GM15510 (cell line): Measurements from ENCODE around the gene MTA3.
A peak's percentile ranks its signal among the peaks of the same experiment; 100 is the strongest.

Experiments
- POLR2A ChIP-seq: IDR thresholded peaks from 3 replicates; pipeline ENCODE4 v1.6.1; 2011; ENCODE audit warnings: borderline replicate concordance; ENCODE audit not compliant: insufficient read length; ENCODE audit errors: extremely low read depth

Gene MTA3

GRCh38 chr2:42558827-42559226 lies 9.6 kb upstream of the MTA3 start:
- no peak for TF ChIP-seq POLR2A

- no peak for TF ChIP-seq POLR2A
Observed at GRCh38 chr2:42560899-42561298, 7.5 kb upstream of the MTA3 start.

- TF ChIP-seq POLR2A, result no peak
Observed at GRCh38 chr2:42562474-42563144, 5.8 kb upstream of the MTA3 start.

- no peak for TF ChIP-seq POLR2A
Observed at GRCh38 chr2:42566025-42566424, 2.4 kb upstream of the MTA3 start.

GRCh38 chr2:42566837-42567321 lies 1.6 kb upstream of the MTA3 start:
- no peak for TF ChIP-seq POLR2A

- TF ChIP-seq POLR2A, result no peak
Observed at GRCh38 chr2:42567364-42567763, 1.1 kb upstream of the MTA3 start.

- peak; percentile 48 for TF ChIP-seq POLR2A
Observed at GRCh38 chr2:42567806-42568400, 529 bp upstream of the MTA3 start.

GRCh38 chr2:42569116-42569711 lies 782 bp downstream of the MTA3 start:
- no peak for TF ChIP-seq POLR2A

GRCh38 chr2:42569883-42570282 lies 1.5 kb downstream of the MTA3 start:
- TF ChIP-seq POLR2A, result no peak

- TF ChIP-seq POLR2A, result no peak
Observed at GRCh38 chr2:42572297-42573081, 4.1 kb downstream of the MTA3 start.

- no peak for TF ChIP-seq POLR2A
Observed at GRCh38 chr2:42573256-42573655, 4.8 kb downstream of the MTA3 start.

- no peak for TF ChIP-seq POLR2A
Observed at GRCh38 chr2:42575458-42576064, 7.1 kb downstream of the MTA3 start.

- no peak for TF ChIP-seq POLR2A
Observed at GRCh38 chr2:42578621-42579020, 10.2 kb downstream of the MTA3 start.

GRCh38 chr2:42581257-42581656 lies 12.8 kb downstream of the MTA3 start:
- no peak for TF ChIP-seq POLR2A

- TF ChIP-seq POLR2A, result no peak
Observed at GRCh38 chr2:42585779-42586178, 17.3 kb downstream of the MTA3 start.

- TF ChIP-seq POLR2A, result no peak
Observed at GRCh38 chr2:42587526-42588117, 19.2 kb downstream of the MTA3 start.
